ENCODE results near the gene FIBCD1. TPM values are rescaled to one million over a fixed set of nuclear protein-coding genes. Genes with fewer than 3 reads are reported as not detected.
A peak's percentile ranks its signal among the peaks of the same experiment; 100 is the strongest.

The FIBCD1 gene
- total RNA-seq, 4 donors from 2014 or later: not detected

DNA sequence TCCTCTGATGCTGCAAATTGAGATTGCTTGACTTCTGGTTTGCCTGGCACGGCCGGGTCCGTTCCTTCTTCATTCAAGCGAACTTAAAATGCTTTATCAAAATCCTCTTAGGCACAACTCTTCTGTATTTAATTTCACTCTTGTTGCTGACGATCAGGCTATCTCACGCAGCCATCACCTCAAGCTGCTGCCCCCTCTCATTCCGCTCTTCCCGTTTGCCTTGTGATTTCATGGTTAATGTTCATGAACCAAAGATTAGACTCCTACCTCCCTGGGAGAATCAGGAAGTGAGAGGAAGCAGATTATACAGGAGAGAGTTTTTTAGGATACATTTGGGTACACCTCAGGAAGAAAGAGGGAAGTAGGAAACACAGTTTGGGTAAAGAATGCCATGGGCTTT lies 65.1 kb downstream of the FIBCD1 start:
- DNase-seq: no peak
- no peaks in the 10 kb centered on the region for H3K9me3 ChIP-seq
- WGBS, 2 donors: 88 to 93% methylated on average over 8 of the region's 8 CpGs
- peak overlapping the region; percentile 0 to 76 (median 62) for H3K27ac ChIP-seq
- no peak overlapping the region for H3K4me3 ChIP-seq
- H3K36me3 ChIP-seq: peaks cover 12 to 98% (median 48%) of the 10 kb centered on the region in 3 donors
- TF ChIP-seq POLR2A (IDR thresholded peaks at IDR 0.05): no peak
- TF ChIP-seq, protein P1, sequence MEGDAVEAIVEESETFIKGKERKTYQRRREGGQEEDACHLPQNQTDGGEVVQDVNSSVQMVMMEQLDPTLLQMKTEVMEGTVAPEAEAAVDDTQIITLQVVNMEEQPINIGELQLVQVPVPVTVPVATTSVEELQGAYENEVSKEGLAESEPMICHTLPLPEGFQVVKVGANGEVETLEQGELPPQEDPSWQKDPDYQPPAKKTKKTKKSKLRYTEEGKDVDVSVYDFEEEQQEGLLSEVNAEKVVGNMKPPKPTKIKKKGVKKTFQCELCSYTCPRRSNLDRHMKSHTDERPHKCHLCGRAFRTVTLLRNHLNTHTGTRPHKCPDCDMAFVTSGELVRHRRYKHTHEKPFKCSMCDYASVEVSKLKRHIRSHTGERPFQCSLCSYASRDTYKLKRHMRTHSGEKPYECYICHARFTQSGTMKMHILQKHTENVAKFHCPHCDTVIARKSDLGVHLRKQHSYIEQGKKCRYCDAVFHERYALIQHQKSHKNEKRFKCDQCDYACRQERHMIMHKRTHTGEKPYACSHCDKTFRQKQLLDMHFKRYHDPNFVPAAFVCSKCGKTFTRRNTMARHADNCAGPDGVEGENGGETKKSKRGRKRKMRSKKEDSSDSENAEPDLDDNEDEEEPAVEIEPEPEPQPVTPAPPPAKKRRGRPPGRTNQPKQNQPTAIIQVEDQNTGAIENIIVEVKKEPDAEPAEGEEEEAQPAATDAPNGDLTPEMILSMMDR (IDR thresholded peaks at IDR 0.05): no peak
- H3K27me3 ChIP-seq: no peaks in the 10 kb centered on the region
- H3K4me1 ChIP-seq: peaks cover 0 to 52% (median 7%) of the 10 kb centered on the region in 3 donors
- intact Hi-C loops (cut with DNase I): loop anchor here (10.0 kb wide), 1 partner anchor 71 kb away; no protein-coding TSS in a partner anchor

DNA sequence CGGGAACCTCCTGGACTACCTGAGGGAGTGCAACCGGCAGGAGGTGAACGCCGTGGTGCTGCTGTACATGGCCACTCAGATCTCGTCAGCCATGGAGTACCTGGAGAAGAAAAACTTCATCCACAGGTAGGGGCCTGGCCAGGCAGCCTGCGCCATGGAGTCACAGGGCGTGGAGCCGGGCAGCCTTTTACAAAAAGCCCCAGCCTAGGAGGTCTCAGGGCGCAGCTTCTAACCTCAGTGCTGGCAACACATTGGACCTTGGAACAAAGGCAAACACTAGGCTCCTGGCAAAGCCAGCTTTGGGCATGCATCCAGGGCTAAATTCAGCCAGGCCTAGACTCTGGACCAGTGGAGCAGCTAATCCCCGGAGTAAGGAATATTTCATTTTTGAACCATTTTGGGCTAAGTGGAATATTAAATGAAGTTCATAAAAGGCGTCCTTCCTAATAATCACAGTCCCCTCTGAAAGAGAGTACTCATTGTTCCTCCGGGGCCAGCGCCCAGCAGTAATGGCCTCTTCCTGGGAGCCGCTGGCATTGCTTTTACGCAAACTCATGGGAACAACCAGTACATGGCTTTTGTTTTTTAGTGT lies 66.0 kb downstream of the FIBCD1 start:
- intact Hi-C loops (cut with DNase I): loop anchor here (10.0 kb wide), 1 partner anchor 72 kb away; no protein-coding TSS in a partner anchor
- 74 to 87% methylated on average over 10 to 13 of the region's 15 CpGs for WGBS, 2 donors
- Histone ChIP-seq H3K27me3 (no peaks in the 10 kb centered on the region), H3K27ac (peak overlapping the region; percentile 0 to 71 (median 59)), H3K36me3 (peaks cover 8 to 98% (median 39%) of the 10 kb centered on the region in 3 donors), H3K4me1 (peaks cover 0 to 57% (median 7%) of the 10 kb centered on the region in 3 donors), H3K4me3 (no peak overlapping the region), H3K9me3 (no peaks in the 10 kb centered on the region)
- TF ChIP-seq, protein P1 (IDR thresholded peaks at IDR 0.05): no peak
- no peak for TF ChIP-seq POLR2A (IDR thresholded peaks at IDR 0.05)
- no peak for DNase-seq

DNA sequence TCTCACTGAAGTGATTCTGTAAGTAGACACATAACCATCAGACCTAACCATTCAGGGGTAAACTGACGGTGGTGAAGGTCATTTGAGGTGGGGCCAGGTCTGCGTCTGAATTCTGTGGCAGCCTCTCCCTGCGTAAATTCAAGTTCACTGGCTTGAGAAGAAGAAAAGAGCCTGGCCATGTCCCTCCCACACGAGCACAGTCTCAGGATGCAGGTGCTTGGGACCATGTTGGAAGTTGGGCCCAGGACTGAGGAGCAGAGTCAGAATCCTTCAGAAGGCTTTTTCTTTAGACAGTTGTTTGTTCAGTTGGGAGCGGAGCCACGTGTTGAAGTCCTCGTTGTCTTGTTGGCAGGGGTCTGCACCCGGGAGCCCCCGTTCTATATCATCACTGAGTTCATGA lies 66.5 kb downstream of the FIBCD1 start:
- Histone ChIP-seq H3K9me3 (no peaks in the 10 kb centered on the region), H3K27me3 (no peaks in the 10 kb centered on the region), H3K4me1 (peaks cover 0 to 60% (median 7%) of the 10 kb centered on the region in 3 donors), H3K27ac (peak overlapping the region in 3 of 4 donors; percentile 52 to 71 (median 66)), H3K4me3 (no peak overlapping the region), H3K36me3 (peaks cover 8 to 98% (median 38%) of the 10 kb centered on the region in 3 donors)
- TF ChIP-seq POLR2A (IDR thresholded peaks at IDR 0.05): no peak
- TF ChIP-seq, protein P1 (IDR thresholded peaks at IDR 0.05): no peak
- intact Hi-C loops (cut with DNase I): loop anchor here (10.0 kb wide), 1 partner anchor 72 kb away; no protein-coding TSS in a partner anchor
- no peak for DNase-seq
- WGBS, 2 donors: 73 to 97% methylated on average over 7 to 9 of the region's 9 CpGs

DNA sequence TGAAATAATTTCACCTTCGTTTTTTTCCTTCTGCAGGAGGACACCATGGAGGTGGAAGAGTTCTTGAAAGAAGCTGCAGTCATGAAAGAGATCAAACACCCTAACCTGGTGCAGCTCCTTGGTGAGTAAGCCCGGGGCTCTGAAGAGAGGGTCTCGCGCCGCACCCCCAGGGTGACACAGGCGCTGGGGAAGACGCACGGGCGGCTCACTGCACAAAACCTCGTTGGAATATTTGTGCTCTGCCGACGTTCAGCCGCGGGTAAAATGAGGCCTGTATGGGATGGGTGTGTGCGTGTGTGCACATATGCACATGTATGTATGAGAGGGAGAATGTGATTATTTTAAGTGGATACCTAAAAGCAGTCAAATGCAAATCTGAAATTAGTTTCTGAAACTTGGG lies 67.0 kb downstream of the FIBCD1 start:
- intact Hi-C loops (cut with DNase I): loop anchor here (10.0 kb wide), 1 partner anchor 73 kb away; no protein-coding TSS in a partner anchor
- no peak for DNase-seq
- peaks cover 0 to 64% (median 7%) of the 10 kb centered on the region in 3 donors for H3K4me1 ChIP-seq
- TF ChIP-seq POLR2A (IDR thresholded peaks at IDR 0.05): no peak
- TF ChIP-seq, protein P1 (IDR thresholded peaks at IDR 0.05): no peak
- H3K27me3 ChIP-seq: no peaks in the 10 kb centered on the region
- H3K36me3 ChIP-seq: peaks cover 8 to 97% (median 38%) of the 10 kb centered on the region in 3 donors
- no peak overlapping the region for H3K4me3 ChIP-seq
- H3K27ac ChIP-seq: peak overlapping the region in 3 of 4 donors; percentile 52 to 71 (median 66)
- WGBS, 2 donors: 89 to 92% methylated on average over 15 of the region's 15 CpGs
- H3K9me3 ChIP-seq: no peaks in the 10 kb centered on the region

DNA sequence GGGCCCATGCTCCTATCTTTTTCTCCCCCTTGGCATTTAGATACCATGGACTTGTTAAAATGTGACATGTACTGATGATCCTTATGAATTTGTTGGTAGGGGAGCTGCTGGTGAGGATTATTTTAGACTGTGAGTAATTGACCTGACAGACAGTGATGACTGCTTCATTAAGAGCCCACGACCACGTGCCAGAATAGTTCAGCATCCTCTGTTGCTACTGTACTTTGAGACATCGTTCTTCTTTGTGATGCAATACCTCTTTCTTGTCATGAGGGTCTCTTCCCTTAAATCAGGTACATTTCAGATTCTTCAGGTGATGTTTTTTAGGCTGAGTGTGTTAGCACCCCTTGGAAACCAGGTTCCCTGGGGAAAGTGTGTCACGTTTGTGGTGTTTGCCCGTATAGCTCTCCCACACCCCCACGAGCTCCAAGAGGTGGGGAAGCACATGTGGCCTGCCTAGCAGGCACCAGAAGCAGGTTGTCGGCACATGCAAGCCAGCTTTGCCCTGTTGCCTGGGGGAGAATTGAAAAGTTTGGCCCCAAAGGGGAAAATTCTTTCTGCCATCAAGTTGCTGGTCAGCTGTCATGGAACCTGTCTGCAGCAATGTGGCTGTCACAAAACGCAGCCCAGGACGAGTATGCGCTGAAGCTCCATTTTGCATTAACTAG lies 67.5 kb downstream of the FIBCD1 start:
- Histone ChIP-seq H3K9me3 (no peaks in the 10 kb centered on the region), H3K4me3 (no peak overlapping the region), H3K36me3 (peaks cover 8 to 91% (median 38%) of the 10 kb centered on the region in 3 donors), H3K4me1 (peaks cover 0 to 68% (median 7%) of the 10 kb centered on the region in 3 donors), H3K27ac (peak overlapping the region in 3 of 4 donors; percentile 24 to 71 (median 66)), H3K27me3 (no peaks in the 10 kb centered on the region)
- intact Hi-C loops (cut with DNase I): loop anchor here (10.0 kb wide), 1 partner anchor 73 kb away; no protein-coding TSS in a partner anchor
- DNase-seq: no peak
- WGBS, 2 donors: 69 to 83% methylated on average over 7 to 8 of the region's 10 CpGs
- no peak for TF ChIP-seq POLR2A (IDR thresholded peaks at IDR 0.05)
- TF ChIP-seq, protein P1 (IDR thresholded peaks at IDR 0.05): no peak
